ENCODE data around the gene SMYD3. TPM values are rescaled to one million over a fixed set of nuclear protein-coding genes. Genes with fewer than 3 reads are reported as not detected.

SMYD3 gene
- total RNA-seq, 5 donors from 2014 or later (not counting 1 experiment from before 2014, with no cell fraction given), result 17.7 to 37.8 (median 21.9) TPM

DNA sequence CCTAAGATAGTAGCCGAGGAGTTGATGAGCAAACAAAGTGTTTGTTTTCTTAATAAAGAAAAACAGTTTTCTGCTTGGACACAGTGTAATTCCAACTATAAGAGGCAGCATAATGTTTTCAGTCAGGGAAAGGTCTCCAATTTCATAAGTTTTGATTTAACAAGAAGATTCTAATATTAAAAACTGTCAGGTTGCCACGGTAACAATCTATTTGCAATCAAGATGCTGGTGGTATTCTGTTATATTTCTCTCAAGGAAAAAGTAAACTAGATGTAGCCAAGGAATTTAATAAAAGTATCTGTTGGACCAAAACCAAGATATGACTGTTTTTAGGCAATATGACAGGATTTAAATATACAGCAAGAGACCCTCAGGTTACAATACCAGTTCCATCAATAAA is 211.7 kb downstream of the SMYD3 start:
- H3K27me3 Mint-ChIP-seq, result no peaks in the 10 kb centered on the region
- POLR2A ChIA-PET, result no interaction called here
- Histone ChIP-seq H3K36me3 (ENCODE audit: control insufficient read depth in 2 of 2, extremely low read depth in 1 of 2, insufficient read depth in 1 of 2, low read length in 1 of 2) (no peaks in the 10 kb centered on the region), H3K4me1 (ENCODE audit: control insufficient read depth in 1 of 2, extremely low read depth in 1 of 2, insufficient read depth in 2 of 2, low read length in 2 of 2) (no peaks in the 10 kb centered on the region), H3K27me3 (replicated peaks in 1 of 2; ENCODE audit: control insufficient read depth in 2 of 2, extremely low read depth in 1 of 2, insufficient read depth in 2 of 2, low read length in 1 of 2) (no peaks in the 10 kb centered on the region), H3K9me3 (no peaks in the 10 kb centered on the region), H3K4me3 (ENCODE audit: control insufficient read depth in 1 of 2, extremely low read depth in 1 of 2, low read length in 1 of 2) (no peak overlapping the region), H3K27ac (ENCODE audit: low read length) (no peak overlapping the region)
- CTCF ChIA-PET, result no interaction called here
- peaks cover 45% of the 10 kb centered on the region for H3K36me3 Mint-ChIP-seq
- H3K27ac Mint-ChIP-seq, result no peak overlapping the region
- peaks cover 0 to 5% (median 4%) of the 10 kb centered on the region in 3 donors for H3K4me1 Mint-ChIP-seq
- WGBS (ENCODE audit: insufficient coverage), result no CpG with 5 or more reads among the region's 2 CpGs
- no peak overlapping the region for H3K4me3 Mint-ChIP-seq
- H3K9me3 Mint-ChIP-seq, result no peaks in the 10 kb centered on the region
- ATAC-seq (replicated peaks in 1 of 4) (no peak), DNase-seq (no peak)

DNA sequence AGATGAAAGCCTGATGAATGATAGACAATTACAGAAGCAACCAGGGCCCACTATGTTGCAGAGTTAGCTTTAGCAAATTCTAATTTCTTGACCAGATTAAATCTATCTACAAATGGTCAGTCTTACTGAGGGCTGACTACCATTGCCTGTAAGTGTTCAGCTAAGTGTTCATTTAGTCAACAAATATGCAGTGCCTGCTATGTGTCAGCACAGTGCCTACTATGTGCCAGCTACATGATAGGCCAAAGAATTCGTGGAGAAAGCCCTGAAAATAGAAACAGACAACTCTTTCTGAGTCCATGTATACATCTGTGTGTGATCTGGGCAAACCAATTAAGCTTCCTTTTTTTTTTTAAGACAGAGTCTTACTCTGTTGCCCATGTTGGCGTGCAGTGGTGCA is 212.8 kb downstream of the SMYD3 start:
- H3K9me3 ChIP-seq, result no peaks in the 10 kb centered on the region
- H3K9me3 Mint-ChIP-seq, result no peaks in the 10 kb centered on the region
- H3K27ac ChIP-seq (ENCODE audit: low read length), result no peak overlapping the region
- no peak overlapping the region for H3K27ac Mint-ChIP-seq
- no peak overlapping the region for H3K4me3 ChIP-seq (ENCODE audit: control insufficient read depth in 1 of 2, extremely low read depth in 1 of 2, low read length in 1 of 2)
- peaks cover 44% of the 10 kb centered on the region for H3K36me3 Mint-ChIP-seq
- H3K4me1 ChIP-seq (ENCODE audit: control insufficient read depth in 1 of 2, extremely low read depth in 1 of 2, insufficient read depth in 2 of 2, low read length in 2 of 2), result no peaks in the 10 kb centered on the region
- WGBS (ENCODE audit: insufficient coverage), result 60% methylated on average over 1 of the region's 2 CpGs
- POLR2A ChIA-PET, result no interaction called here
- H3K4me1 Mint-ChIP-seq, result peaks cover 0 to 5% (median 4%) of the 10 kb centered on the region in 3 donors
- no peak for DNase-seq
- CTCF ChIA-PET, result no interaction called here
- no peaks in the 10 kb centered on the region for H3K36me3 ChIP-seq (ENCODE audit: control insufficient read depth in 2 of 2, extremely low read depth in 1 of 2, insufficient read depth in 1 of 2, low read length in 1 of 2)
- no peak for ATAC-seq (replicated peaks in 1 of 4)
- no peak overlapping the region for H3K4me3 Mint-ChIP-seq
- H3K27me3 ChIP-seq (replicated peaks in 1 of 2; ENCODE audit: control insufficient read depth in 2 of 2, extremely low read depth in 1 of 2, insufficient read depth in 2 of 2, low read length in 1 of 2), result no peaks in the 10 kb centered on the region
- H3K27me3 Mint-ChIP-seq, result no peaks in the 10 kb centered on the region

DNA sequence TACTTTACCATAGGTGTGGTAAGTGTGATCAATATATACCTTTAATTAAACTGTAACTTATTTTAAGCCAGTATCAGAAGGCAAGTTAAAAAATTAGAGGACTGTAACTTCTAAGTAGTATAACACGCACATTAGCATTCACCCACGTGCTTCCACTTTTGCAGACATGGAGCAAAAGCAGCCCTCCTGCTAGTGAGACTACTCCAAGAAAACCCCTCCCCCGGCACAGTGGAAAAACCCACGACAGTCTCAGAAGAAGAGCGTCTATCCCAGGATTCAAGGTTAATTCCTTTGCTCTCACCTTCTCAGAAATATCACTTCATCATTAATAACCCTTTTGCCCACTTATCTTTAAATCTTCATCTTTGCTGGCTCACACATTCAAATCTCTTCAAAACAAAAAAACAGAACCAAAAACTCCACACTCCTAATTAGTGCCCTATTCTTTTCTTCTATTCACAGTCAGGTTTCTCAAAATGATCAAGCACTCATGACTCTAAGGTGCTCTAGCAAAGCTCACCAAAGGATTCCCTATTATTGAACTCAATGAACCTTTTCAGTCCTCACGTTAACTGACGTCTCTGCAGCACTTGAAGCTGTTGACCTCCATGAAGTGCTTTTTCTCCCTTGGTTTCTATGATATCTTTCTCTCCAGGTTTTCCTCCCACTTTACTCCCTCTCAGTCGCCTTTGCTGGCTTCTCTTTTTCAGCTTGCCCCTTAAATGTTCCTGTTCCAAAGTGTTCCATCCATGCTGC is 213.5 kb downstream of the SMYD3 start:
- no peaks in the 10 kb centered on the region for H3K27me3 Mint-ChIP-seq
- Histone ChIP-seq H3K27ac (ENCODE audit: low read length) (no peak overlapping the region), H3K9me3 (no peaks in the 10 kb centered on the region), H3K27me3 (replicated peaks in 1 of 2; ENCODE audit: control insufficient read depth in 2 of 2, extremely low read depth in 1 of 2, insufficient read depth in 2 of 2, low read length in 1 of 2) (no peaks in the 10 kb centered on the region), H3K4me3 (ENCODE audit: control insufficient read depth in 1 of 2, extremely low read depth in 1 of 2, low read length in 1 of 2) (no peak overlapping the region), H3K4me1 (ENCODE audit: control insufficient read depth in 1 of 2, extremely low read depth in 1 of 2, insufficient read depth in 2 of 2, low read length in 2 of 2) (no peaks in the 10 kb centered on the region), H3K36me3 (ENCODE audit: control insufficient read depth in 2 of 2, extremely low read depth in 1 of 2, insufficient read depth in 1 of 2, low read length in 1 of 2) (no peaks in the 10 kb centered on the region)
- peaks cover 41% of the 10 kb centered on the region for H3K36me3 Mint-ChIP-seq
- no peak for ATAC-seq (replicated peaks in 1 of 4)
- H3K9me3 Mint-ChIP-seq, result no peaks in the 10 kb centered on the region
- no peak overlapping the region for H3K27ac Mint-ChIP-seq
- H3K4me1 Mint-ChIP-seq, result peaks cover 0 to 5% (median 4%) of the 10 kb centered on the region in 3 donors
- ChIA-PET POLR2A (no interaction called here), CTCF (no interaction called here)
- 90% methylated on average over 8 of the region's 8 CpGs for WGBS (ENCODE audit: insufficient coverage)
- no peak for DNase-seq
- no peak overlapping the region for H3K4me3 Mint-ChIP-seq

DNA sequence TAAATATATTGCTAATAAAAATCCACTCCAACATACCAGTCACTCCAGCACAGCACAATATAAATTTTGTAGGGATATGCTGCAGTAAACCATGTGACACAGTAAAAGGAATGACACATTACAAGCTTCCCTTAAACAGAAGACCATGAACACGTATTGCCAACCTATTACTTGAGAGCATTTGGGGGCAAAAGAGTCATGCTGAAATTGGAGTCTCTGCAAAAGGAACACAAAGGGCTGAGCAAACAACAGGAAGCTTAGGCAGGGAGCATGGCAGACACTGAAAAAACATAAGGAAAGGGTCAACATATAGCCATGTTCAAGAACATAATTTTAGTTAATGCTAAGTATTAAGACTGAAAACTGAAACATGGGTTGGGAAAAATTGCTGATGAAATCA is 214.5 kb downstream of the SMYD3 start:
- no peak overlapping the region for H3K27ac ChIP-seq (ENCODE audit: low read length)
- peaks cover 0 to 5% (median 4%) of the 10 kb centered on the region in 3 donors for H3K4me1 Mint-ChIP-seq
- ChIA-PET CTCF (no interaction called here), POLR2A (no interaction called here)
- DNase-seq (no peak), ATAC-seq (replicated peaks in 1 of 4) (no peak)
- no peaks in the 10 kb centered on the region for H3K4me1 ChIP-seq (ENCODE audit: control insufficient read depth in 1 of 2, extremely low read depth in 1 of 2, insufficient read depth in 2 of 2, low read length in 2 of 2)
- H3K36me3 Mint-ChIP-seq, result peaks cover 44% of the 10 kb centered on the region
- H3K27me3 ChIP-seq (replicated peaks in 1 of 2; ENCODE audit: control insufficient read depth in 2 of 2, extremely low read depth in 1 of 2, insufficient read depth in 2 of 2, low read length in 1 of 2), result no peaks in the 10 kb centered on the region
- H3K4me3 Mint-ChIP-seq, result no peak overlapping the region
- H3K27me3 Mint-ChIP-seq, result no peaks in the 10 kb centered on the region
- H3K9me3 Mint-ChIP-seq, result no peaks in the 10 kb centered on the region
- WGBS (ENCODE audit: insufficient coverage), result 100% methylated on average over 1 of the region's 1 CpG
- H3K4me3 ChIP-seq (ENCODE audit: control insufficient read depth in 1 of 2, extremely low read depth in 1 of 2, low read length in 1 of 2), result no peak overlapping the region
- no peaks in the 10 kb centered on the region for H3K9me3 ChIP-seq
- no peaks in the 10 kb centered on the region for H3K36me3 ChIP-seq (ENCODE audit: control insufficient read depth in 2 of 2, extremely low read depth in 1 of 2, insufficient read depth in 1 of 2, low read length in 1 of 2)
- H3K27ac Mint-ChIP-seq, result no peak overlapping the region

DNA sequence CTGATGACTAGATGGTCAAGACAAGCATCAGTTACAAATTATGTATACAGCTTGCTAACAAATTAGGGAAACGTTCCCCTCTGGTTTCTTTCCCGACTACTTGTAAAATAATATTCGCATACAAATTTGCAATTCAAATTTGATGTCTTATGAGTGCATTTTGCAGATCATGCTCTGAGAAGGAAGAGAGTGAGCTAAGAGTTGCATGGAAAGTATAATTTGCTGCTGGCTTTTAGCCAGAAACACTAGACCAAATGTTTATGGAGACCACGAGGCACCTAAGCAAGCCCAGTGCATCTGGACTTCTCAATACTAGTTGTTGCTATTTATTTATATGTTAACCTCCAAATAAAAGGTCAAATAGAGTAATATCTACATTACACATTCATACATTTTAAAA is 216.0 kb downstream of the SMYD3 start:
- ATAC-seq (replicated peaks in 1 of 4), result no peak
- no peaks in the 10 kb centered on the region for H3K4me1 ChIP-seq (ENCODE audit: control insufficient read depth in 1 of 2, extremely low read depth in 1 of 2, insufficient read depth in 2 of 2, low read length in 2 of 2)
- Mint-ChIP-seq H3K27ac (no peak overlapping the region), H3K27me3 (no peaks in the 10 kb centered on the region), H3K36me3 (peaks cover 41% of the 10 kb centered on the region), H3K4me3 (no peak overlapping the region), H3K9me3 (no peaks in the 10 kb centered on the region), H3K4me1 (peaks cover 0 to 3% (median 3%) of the 10 kb centered on the region in 3 donors)
- WGBS (ENCODE audit: insufficient coverage), result no CpG with 5 or more reads among the region's 4 CpGs
- ChIA-PET CTCF (no interaction called here), POLR2A (no interaction called here)
- H3K36me3 ChIP-seq (ENCODE audit: control insufficient read depth in 2 of 2, extremely low read depth in 1 of 2, insufficient read depth in 1 of 2, low read length in 1 of 2), result no peaks in the 10 kb centered on the region
- no peak for DNase-seq
- H3K9me3 ChIP-seq, result no peaks in the 10 kb centered on the region
- no peak overlapping the region for H3K4me3 ChIP-seq (ENCODE audit: control insufficient read depth in 1 of 2, extremely low read depth in 1 of 2, low read length in 1 of 2)
- no peak overlapping the region for H3K27ac ChIP-seq (ENCODE audit: low read length)
- no peaks in the 10 kb centered on the region for H3K27me3 ChIP-seq (replicated peaks in 1 of 2; ENCODE audit: control insufficient read depth in 2 of 2, extremely low read depth in 1 of 2, insufficient read depth in 2 of 2, low read length in 1 of 2)

GRCh38 chr1:246283771-246284410 is 223.2 kb downstream of the SMYD3 start:
- Histone ChIP-seq H3K36me3 (ENCODE audit: control insufficient read depth in 2 of 2, extremely low read depth in 1 of 2, insufficient read depth in 1 of 2, low read length in 1 of 2) (no peaks in the 10 kb centered on the region), H3K27ac (ENCODE audit: low read length) (no peak overlapping the region), H3K9me3 (no peaks in the 10 kb centered on the region), H3K4me3 (ENCODE audit: control insufficient read depth in 1 of 2, extremely low read depth in 1 of 2, low read length in 1 of 2) (no peak overlapping the region), H3K27me3 (replicated peaks in 1 of 2; ENCODE audit: control insufficient read depth in 2 of 2, extremely low read depth in 1 of 2, insufficient read depth in 2 of 2, low read length in 1 of 2) (no peaks in the 10 kb centered on the region), H3K4me1 (ENCODE audit: control insufficient read depth in 1 of 2, extremely low read depth in 1 of 2, insufficient read depth in 2 of 2, low read length in 2 of 2) (no peaks in the 10 kb centered on the region)
- ChIA-PET CTCF (no interaction called here), POLR2A (no interaction called here)
- Mint-ChIP-seq H3K27ac (no peak overlapping the region), H3K4me3 (no peak overlapping the region), H3K36me3 (peaks cover 36% of the 10 kb centered on the region), H3K27me3 (no peaks in the 10 kb centered on the region), H3K9me3 (no peaks in the 10 kb centered on the region), H3K4me1 (peaks cover 0 to 2% (median 0%) of the 10 kb centered on the region in 3 donors)
- ATAC-seq (replicated peaks in 1 of 4), result no peak
- 75% methylated on average over 5 of the region's 7 CpGs for WGBS (ENCODE audit: insufficient coverage)
- DNase-seq, result no peak
